Measurements from ENCODE around the gene RESP18. TPM values are rescaled to one million over a fixed set of nuclear protein-coding genes. Genes with fewer than 3 reads are reported as not detected.

RESP18 gene
- total RNA-seq, 1 experiment from 2014 or later = not detected

- Histone ChIP-seq H3K9ac (ENCODE audit: low read length) (no peak overlapping the region), H3K79me2 (ENCODE audit: insufficient read depth, low read length) (no peaks in the 10 kb centered on the region), H3K27ac (ENCODE audit: low read depth, low read length) (no peak overlapping the region), H3K9me2 (ENCODE audit: insufficient read depth) (no peaks in the 10 kb centered on the region), H3K9me3 (ENCODE audit: control insufficient read depth in 1 of 2, insufficient read depth in 1 of 2, low read depth in 1 of 2, low read length in 2 of 2) (no peaks in the 10 kb centered on the region), H3K36me3 (ENCODE audit: control insufficient read depth in 1 of 2, insufficient read depth in 2 of 2, low read length in 2 of 2) (no peaks in the 10 kb centered on the region), H3K27me3 (ENCODE audit: insufficient read depth, low read length) (peaks cover 66% of the 10 kb centered on the region), H4K20me1 (ENCODE audit: insufficient read depth) (no peaks in the 10 kb centered on the region), H3K4me3 (replicated peaks in 1 of 2; ENCODE audit: low read depth in 1 of 2, low read length in 2 of 2) (no peak overlapping the region), H3K4me1 (ENCODE audit: control insufficient read depth in 1 of 2, insufficient read depth in 2 of 2, low read length in 2 of 2) (peaks cover 3 to 5% of the 10 kb centered on the region in 2 experiments; a peak in 3 of 4 replicates), H2AFZ (ENCODE audit: low read depth, low read length, poor library complexity, severe bottlenecking) (no peak overlapping the region), H3K4me2 (ENCODE audit: low read length) (no peak overlapping the region)
- ChIA-PET POLR2A (no interaction called here), RAD21 (ENCODE audit: low non-redundant PET in 1 of 2, low total read pairs in 2 of 2, uncharacterized antibody in 2 of 2, unreplicated experiment in 2 of 2) (no interaction called here), CTCF (interaction anchor here (1.3 kb wide), 1 partner anchor 7 kb away, joined by 5 read pairs; no protein-coding TSS in a partner anchor)
- intact Hi-C loops (cut with micrococcal nuclease) = no loop called here
- ATAC-seq = no peak
- TF ChIP-seq CEBPB (IDR thresholded peaks at IDR 0.05; ENCODE audit: low read depth) (no peak), ZNF274 (IDR thresholded peaks at IDR 0.05; ENCODE audit: low read depth, low read length) (no peak), CBX3 (IDR thresholded peaks at IDR 0.05; ENCODE audit: low read depth) (no peak), POLR2A (IDR thresholded peaks at IDR 0.05; ENCODE audit: borderline replicate concordance, extremely low read depth, insufficient read depth, insufficient read length) (no peak), ZBTB33 (IDR thresholded peaks at IDR 0.05; ENCODE audit: extremely low read depth, insufficient replicate concordance, low read length) (no peak), CTCF (IDR thresholded peaks at IDR 0.05 in 2 of 3, conservative IDR thresholded peaks at IDR 0.05 in 1 of 3; ENCODE audit: borderline replicate concordance in 1 of 3, insufficient read depth in 1 of 3, low read depth in 2 of 3, low read length in 2 of 3) (no peak), ZFX (IDR thresholded peaks at IDR 0.05) (no peak), EZH2phosphoT487 (IDR thresholded peaks at IDR 0.05; ENCODE audit: borderline replicate concordance) (no peak), SIN3A (IDR thresholded peaks at IDR 0.05; ENCODE audit: low read depth) (no peak), YY1 (IDR thresholded peaks at IDR 0.05; ENCODE audit: extremely low read depth, insufficient replicate concordance, low read depth, low read length) (no peak), JUND (IDR thresholded peaks at IDR 0.05) (no peak)
- no peak for DNase-seq (ENCODE audit: low read depth, low spot score)
- BruUV-seq (replicated peaks) = no TSS peak
Measured at GRCh38 chr2:219302412-219302968, 30.1 kb downstream of the RESP18 start.
